Colon (tissue), 2 donors: ENCODE results near the gene ZBTB48.

Experiments used
- FAIRE-seq: peaks from 2 replicates; lab custom pipeline; 2012; peaks lifted over from hg19 to GRCh38; lab: Jason Lieb, UNC
- donor health status: control.
- donor health status: control.

Gene ZBTB48

GRCh38 chr1:6572653-6573383 is 7.0 kb upstream of the ZBTB48 start:
- no peak for FAIRE-seq

- FAIRE-seq, result no peak
Observed at GRCh38 chr1:6574025-6574620, 5.7 kb upstream of the ZBTB48 start.

GRCh38 chr1:6574818-6575217 is 5.0 kb upstream of the ZBTB48 start:
- no peak for FAIRE-seq

- FAIRE-seq, result no peak
Observed at GRCh38 chr1:6577831-6578525, 1.8 kb upstream of the ZBTB48 start.

GRCh38 chr1:6578624-6579373 is 995 bp upstream of the ZBTB48 start:
- no peak for FAIRE-seq

- FAIRE-seq, result no peak
Observed at GRCh38 chr1:6580119-6580592, 362 bp downstream of the ZBTB48 start.

GRCh38 chr1:6580593-6581409 is 1.0 kb downstream of the ZBTB48 start:
- no peak for FAIRE-seq

GRCh38 chr1:6581561-6582305 is 1.9 kb downstream of the ZBTB48 start:
- no peak for FAIRE-seq

GRCh38 chr1:6582370-6582769 is 2.6 kb downstream of the ZBTB48 start:
- no peak for FAIRE-seq

- no peak for FAIRE-seq
Observed at GRCh38 chr1:6584126-6585080, 4.6 kb downstream of the ZBTB48 start.

GRCh38 chr1:6585081-6585722 is 5.4 kb downstream of the ZBTB48 start:
- no peak for FAIRE-seq

- FAIRE-seq, result no peak
Observed at GRCh38 chr1:6585841-6586240, 6.0 kb downstream of the ZBTB48 start.

- FAIRE-seq, result no peak
Observed at GRCh38 chr1:6586404-6586816, 6.6 kb downstream of the ZBTB48 start.

- FAIRE-seq, result no peak
Observed at GRCh38 chr1:6587261-6588005, 7.6 kb downstream of the ZBTB48 start.

- FAIRE-seq, result no peak
Observed at GRCh38 chr1:6588128-6588892, 8.5 kb downstream of the ZBTB48 start.

GRCh38 chr1:6588893-6589520 is 9.2 kb downstream of the ZBTB48 start:
- no peak for FAIRE-seq

- no peak for FAIRE-seq
Observed at GRCh38 chr1:6590046-6590445, 10.3 kb downstream of the ZBTB48 start.
